Neural cell (in vitro differentiated cells): ENCODE data around the gene ANKS1A. TPM values are rescaled to one million over a fixed set of nuclear protein-coding genes. Genes with fewer than 3 reads are reported as not detected.

ENCODE experiments used
- H2AFZ ChIP-seq: fragments of 200-600, 300-800 bp; sonication (generic), shearing (Covaris generic); 2 replicates; pipeline ENCODE4 v1.6.0; 2014; ENCODE audit warnings: low read depth, mild to moderate bottlenecking, antibody characterized with exemption, low read length, moderate library complexity
- H3F3A ChIP-seq: fragments of 200-600 bp; shearing (Covaris generic); 2 replicates; pipeline ENCODE4 v1.6.1; 2016; ENCODE audit warnings: mild to moderate bottlenecking, moderate library complexity, mixed read lengths, antibody characterized with exemption, low read length; ENCODE audit not compliant: insufficient read depth, poor library complexity, severe bottlenecking
- H3K27ac ChIP-seq: fragments of 200-600, 300-800 bp; sonication (generic), shearing (Covaris generic); 2 replicates; pipeline ENCODE4 v1.5.1; 2014; ENCODE audit warnings: mild to moderate bottlenecking, low read length, moderate library complexity
- H3K27me3 ChIP-seq: fragments of 300-800, 200-600 bp; sonication (generic), shearing (Covaris generic); 2 replicates; pipeline ENCODE4 v1.6.0; 2014; ENCODE audit warnings: mild to moderate bottlenecking, low read depth, low read length, moderate library complexity; ENCODE audit not compliant: insufficient read depth
- H3K36me3 ChIP-seq: fragments of 300-800, 200-600 bp; sonication (generic), shearing (Covaris generic); 2 replicates; pipeline ENCODE4 v1.5.1; 2014; ENCODE audit warnings: mild to moderate bottlenecking, antibody characterized with exemption, low read length, moderate library complexity; ENCODE audit not compliant: insufficient read depth
- H3K4me2 ChIP-seq: fragments of 300-800, 200-600 bp; sonication (generic), shearing (Covaris generic); 2 replicates; pipeline ENCODE4 v1.6.0; 2014; ENCODE audit warnings: mild to moderate bottlenecking, low read length
- H3K4me3 ChIP-seq: fragments of 300-800, 200-600 bp; sonication (generic), shearing (Covaris generic); 2 replicates; pipeline ENCODE4 v1.5.1; 2014; ENCODE audit warnings: mild to moderate bottlenecking, low read length, moderate library complexity
- H3K79me2 ChIP-seq: fragments of 200-600 bp; shearing (Covaris generic); replicated peaks from 2 replicates; pipeline ENCODE4 v1.6.0; 2014; ENCODE audit warnings: mild to moderate bottlenecking, low read length, moderate library complexity; ENCODE audit not compliant: insufficient read depth
- H3K9ac ChIP-seq: fragments of 300-800, 200-600 bp; sonication (generic), shearing (Covaris generic); 2 replicates; pipeline ENCODE4 v1.6.1; 2016; ENCODE audit warnings: mild to moderate bottlenecking, low read length, mixed read lengths
- H3K9me2 ChIP-seq: fragments of 200-600 bp; shearing (Covaris generic); 2 replicates; pipeline ENCODE4 v1.6.1; 2016; ENCODE audit warnings: mild to moderate bottlenecking, low read length, mixed read lengths; ENCODE audit not compliant: insufficient read depth
- H3K9me3 ChIP-seq: fragments of 200-600, 300-800 bp; sonication (generic), shearing (Covaris generic); 2 replicates; pipeline ENCODE4 v1.6.1; 2016; ENCODE audit warnings: mild to moderate bottlenecking, mixed run types, low read length, moderate library complexity, mixed read lengths
- H4K20me1 ChIP-seq: fragments of 200-600 bp; shearing (Covaris generic); 2 replicates; pipeline ENCODE4 v1.6.1; 2016; ENCODE audit warnings: mild to moderate bottlenecking, mixed run types; ENCODE audit not compliant: insufficient read depth
- CTCF ChIP-seq: fragments of 450-650 bp; IDR thresholded peaks from 2 replicates; pipeline ENCODE4 v1.5.1; 2014; ENCODE audit warnings: antibody characterized with exemption, mild to moderate bottlenecking, moderate library complexity; ENCODE audit not compliant: poor library complexity, severe bottlenecking
- EP300 ChIP-seq: fragments of 450-650 bp; conservative IDR thresholded peaks from 2 replicates; pipeline ENCODE4 v1.6.1; 2014; ENCODE audit warnings: antibody characterized with exemption, mild to moderate bottlenecking, moderate library complexity; ENCODE audit not compliant: poor library complexity, severe bottlenecking
- EZH2 ChIP-seq: fragments of 200-600, 300-800 bp; shearing (Covaris generic), sonication (generic); IDR thresholded peaks from 2 replicates; pipeline ENCODE4 v1.6.1; 2014; ENCODE audit warnings: antibody characterized with exemption, low read length, borderline replicate concordance, mild to moderate bottlenecking; ENCODE audit not compliant: insufficient read depth, poor library complexity, severe bottlenecking
- MXI1 ChIP-seq: fragments of 450-650 bp; conservative IDR thresholded peaks from 2 replicates; pipeline ENCODE4 v1.6.1; 2014; ENCODE audit warnings: antibody characterized with exemption, mild to moderate bottlenecking; ENCODE audit not compliant: poor library complexity, severe bottlenecking
- POLR2AphosphoS5 ChIP-seq: IDR thresholded peaks from 2 replicates; pipeline ENCODE4 v1.6.1; 2012
- RAD21 ChIP-seq: fragments of 450-650 bp; conservative IDR thresholded peaks from 2 replicates; pipeline ENCODE4 v1.6.1; 2014; ENCODE audit warnings: antibody characterized with exemption, mild to moderate bottlenecking, moderate library complexity
- REST ChIP-seq: IDR thresholded peaks from 2 replicates; pipeline ENCODE4 v1.6.1; 2012; ENCODE audit warnings: borderline replicate concordance
- SMC3 ChIP-seq: fragments of 450-650 bp; conservative IDR thresholded peaks from 2 replicates; pipeline ENCODE4 v1.6.1; 2014; ENCODE audit warnings: antibody characterized with exemption, mild to moderate bottlenecking, moderate library complexity; ENCODE audit not compliant: poor library complexity
- TAF1 ChIP-seq: IDR thresholded peaks from 2 replicates; pipeline ENCODE4 v1.6.1; 2012; ENCODE audit warnings: low read depth
- polyA plus RNA-seq: library from polyadenylated mRNA; depleted of rRNA; stranded (reverse); fragments of >200 nt; gene quantifications from 2 replicates; pipeline ENCODE4 v1.2.3, GENCODE V29; 2014

The ANKS1A gene
- polyA plus RNA-seq, 1 donor from 2014 or later = 22.6 TPM

GRCh38 chr6:35024551-35025054 is 135.5 kb downstream of the ANKS1A start:
- Histone ChIP-seq H3K9ac (peak overlapping the region; percentile 45), H3K4me2 (peak overlapping the region; percentile 3), H3K9me3 (no peaks in the 10 kb centered on the region), H3F3A (no peaks in the 10 kb centered on the region), H4K20me1 (no peaks in the 10 kb centered on the region), H3K36me3 (no peaks in the 10 kb centered on the region), H3K27me3 (no peaks in the 10 kb centered on the region), H3K79me2 (no peaks in the 10 kb centered on the region), H3K9me2 (no peaks in the 10 kb centered on the region), H3K4me3 (peak overlapping the region; percentile 22), H3K27ac (peak overlapping the region; percentile 50), H2AFZ (peak overlapping the region; percentile 57)
- TF ChIP-seq EZH2 = no peak
- no peak for TF ChIP-seq RAD21
- peak; percentile 48 for TF ChIP-seq POLR2AphosphoS5
- no peak for TF ChIP-seq CTCF
- TF ChIP-seq SMC3 = peak; percentile 10
- TF ChIP-seq MXI1 = no peak
- TF ChIP-seq TAF1 = peak; percentile 42
- no peak for TF ChIP-seq EP300
- no peak for TF ChIP-seq REST

GRCh38 chr6:35025232-35026188 is 136.5 kb downstream of the ANKS1A start:
- no peaks in the 10 kb centered on the region for H3K36me3 ChIP-seq
- H2AFZ ChIP-seq = no peak overlapping the region
- TF ChIP-seq TAF1 (no peak), RAD21 (no peak), MXI1 (no peak), REST (no peak), POLR2AphosphoS5 (no peak), EZH2 (no peak), EP300 (no peak), CTCF (no peak), SMC3 (no peak)
- no peaks in the 10 kb centered on the region for H3K27me3 ChIP-seq
- no peaks in the 10 kb centered on the region for H3K9me2 ChIP-seq
- H3K9ac ChIP-seq = peak overlapping the region; percentile 45
- no peak overlapping the region for H3K4me2 ChIP-seq
- no peaks in the 10 kb centered on the region for H3K79me2 ChIP-seq
- H3K9me3 ChIP-seq = no peaks in the 10 kb centered on the region
- H3F3A ChIP-seq = no peaks in the 10 kb centered on the region
- no peaks in the 10 kb centered on the region for H4K20me1 ChIP-seq
- no peak overlapping the region for H3K4me3 ChIP-seq
- H3K27ac ChIP-seq = peak overlapping the region; percentile 50
